Glomerular endothelial cell (primary cell): Measurements from ENCODE around the gene TMED4. TPM values are rescaled to one million over a fixed set of nuclear protein-coding genes. Genes with fewer than 3 reads are reported as not detected.
"Not testable (repeated sequence)": the region's sequence is repeated elsewhere in the genome, so short reads cannot be mapped to it uniquely, and the experiment has no call there.

Experiments
- DNase-seq: peaks from one replicate; pipeline ENCODE4 v3.0.0-alpha.2; 2011; ENCODE audit warnings: low read depth, low spot score; ENCODE audit errors: extremely low read depth
- total RNA-seq: library from RNA; depleted of rRNA; stranded (reverse); fragments of >200 nt; gene quantifications from 2 replicates; pipeline ENCODE4 v1.2.3, GENCODE V29; 2015

TMED4 gene
- total RNA-seq, 1 donor from 2014 or later, result 89.7 TPM

GRCh38 chr7:44569959-44570358 is 12.1 kb downstream of the TMED4 start:
- no peak for DNase-seq

- no peak for DNase-seq
These were observed 13.1 kb downstream of the TMED4 start for GRCh38 chr7:44568771-44569560.

- DNase-seq, result no peak
These were observed 14.1 kb downstream of the TMED4 start for GRCh38 chr7:44567884-44568283.

- no peak for DNase-seq
These were observed 15.4 kb downstream of the TMED4 start for GRCh38 chr7:44566680-44567079.

- no peak for DNase-seq
These were observed 16.1 kb downstream of the TMED4 start for GRCh38 chr7:44565795-44566559.

GRCh38 chr7:44565097-44565794 is 16.8 kb downstream of the TMED4 start:
- DNase-seq, result no peak

- DNase-seq, result no peak
These were observed 17.4 kb downstream of the TMED4 start for GRCh38 chr7:44564606-44565005.

- no peak for DNase-seq
These were observed 18.8 kb downstream of the TMED4 start for GRCh38 chr7:44563171-44563679.

- not testable (repeated sequence) for DNase-seq
These were observed 19.4 kb downstream of the TMED4 start for GRCh38 chr7:44562622-44562962.

GRCh38 chr7:44561962-44562621 is 19.9 kb downstream of the TMED4 start:
- no peak for DNase-seq

GRCh38 chr7:44561481-44561880 is 20.6 kb downstream of the TMED4 start:
- DNase-seq, result no peak

- no peak for DNase-seq
These were observed 22.5 kb downstream of the TMED4 start for GRCh38 chr7:44559485-44559884.

- DNase-seq, result no peak
These were observed 24.5 kb downstream of the TMED4 start for GRCh38 chr7:44557485-44557884.

GRCh38 chr7:44555350-44555749 is 26.7 kb downstream of the TMED4 start:
- no peak for DNase-seq

- DNase-seq, result not testable (repeated sequence)
These were observed 29.5 kb downstream of the TMED4 start for GRCh38 chr7:44552473-44553005.

- DNase-seq, result no peak
These were observed 32.6 kb downstream of the TMED4 start for GRCh38 chr7:44549457-44549856.

GRCh38 chr7:44548893-44549292 is 33.1 kb downstream of the TMED4 start:
- DNase-seq, result no peak

GRCh38 chr7:44547536-44548231 is 34.3 kb downstream of the TMED4 start:
- DNase-seq, result no peak

GRCh38 chr7:44541876-44542610 is 40.0 kb downstream of the TMED4 start:
- no peak for DNase-seq
